Liver (tissue), 9 donors: Measurements from ENCODE around the gene NOP9. TPM values are rescaled to one million over a fixed set of nuclear protein-coding genes. Genes with fewer than 3 reads are reported as not detected.

Source experiments
- DNase-seq: peaks from one replicate; pipeline ENCODE4 v3.0.0-alpha.2; 2017; ENCODE audit warnings: low spot score
- H3K27ac ChIP-seq, 2 donors: one replicate each; pipeline ENCODE4 v1.7.0; 2013; ENCODE audit warnings: inconsistent platforms in 2 of 2, low read length in 2 of 2, control low read depth in 1 of 2, low read depth in 1 of 2, mild to moderate bottlenecking in 1 of 2
- H3K27me3 ChIP-seq, 4 donors: one replicate each; pipeline versions ENCODE4 v1.6.1 to v1.7.0; 2013; ENCODE audit warnings: low read length in 3 of 4, inconsistent platforms in 1 of 4, mild to moderate bottlenecking in 1 of 4, moderate library complexity in 1 of 4; ENCODE audit not compliant: control insufficient read depth in 4 of 4, insufficient read depth in 4 of 4
- H3K36me3 ChIP-seq, 4 donors: one replicate each; pipeline versions ENCODE4 v1.6.1 to v1.7.0; 2013; ENCODE audit warnings: low read length in 3 of 4, mild to moderate bottlenecking in 3 of 4, low read depth in 1 of 4, moderate library complexity in 1 of 4; ENCODE audit not compliant: control insufficient read depth in 4 of 4, insufficient read depth in 3 of 4
- H3K4me1 ChIP-seq, 4 donors: one replicate each; pipeline versions ENCODE4 v1.6.1 to v1.7.0; 2013; ENCODE audit warnings: low read length in 3 of 4, mild to moderate bottlenecking in 3 of 4, moderate library complexity in 1 of 4; ENCODE audit not compliant: control insufficient read depth in 4 of 4, insufficient read depth in 4 of 4
- H3K4me3 ChIP-seq, 3 donors: one replicate each; pipeline versions ENCODE4 v1.6.1 to v1.7.0; 2013; ENCODE audit warnings: low read length in 3 of 3, control low read depth in 1 of 3, low read depth in 1 of 3, mild to moderate bottlenecking in 1 of 3
- H3K9ac ChIP-seq, 2 donors: one replicate each; pipeline ENCODE4 v1.7.0; 2013; ENCODE audit warnings: low read length in 2 of 2, mild to moderate bottlenecking in 2 of 2, moderate library complexity in 2 of 2, control low read depth in 1 of 2, low read depth in 1 of 2
- H3K9me3 ChIP-seq, 4 donors: one replicate each; pipeline versions ENCODE4 v1.6.1 to v1.7.0; 2013; ENCODE audit warnings: low read length in 3 of 4; ENCODE audit not compliant: control insufficient read depth in 4 of 4
- CTCF ChIP-seq: fragments of 150-350 bp; IDR thresholded peaks from 2 replicates; pipeline ENCODE4 v1.5.1; 2017; ENCODE audit warnings: improper control_type of control experiment, low read depth, low read length; ENCODE audit not compliant: missing input control
- EGR1 ChIP-seq, 2 donors: IDR thresholded peaks; 2 replicates each; pipeline ENCODE4 v1.6.1; 2016 to 2018; ENCODE audit warnings: antibody characterized with exemption in 2 of 2, low read depth in 2 of 2
- FOXA1 ChIP-seq: IDR thresholded peaks from 2 replicates; pipeline ENCODE4 v1.6.1; 2016; ENCODE audit warnings: antibody characterized with exemption
- GABPA ChIP-seq, 2 donors: IDR thresholded peaks in 1 of 2; conservative IDR thresholded peaks in 1 of 2; 2 replicates each; pipeline ENCODE4 v1.6.1; 2016; ENCODE audit warnings: antibody characterized with exemption in 2 of 2, mild to moderate bottlenecking in 1 of 2, moderate library complexity in 1 of 2
- HNF4A ChIP-seq, 2 donors: conservative IDR thresholded peaks; 2 replicates each; pipeline ENCODE4 v1.6.1; 2016; ENCODE audit warnings: antibody characterized with exemption in 2 of 2, mild to moderate bottlenecking in 2 of 2
- HNF4G ChIP-seq: IDR thresholded peaks from 2 replicates; pipeline ENCODE4 v1.6.1; 2016; ENCODE audit warnings: antibody characterized with exemption
- JUND ChIP-seq, 2 donors: IDR thresholded peaks; 2 replicates each; pipeline ENCODE4 v1.6.1; 2016; ENCODE audit warnings: antibody characterized with exemption in 2 of 2
- MAX ChIP-seq: IDR thresholded peaks from 2 replicates; pipeline ENCODE4 v1.6.1; 2016; ENCODE audit warnings: antibody characterized with exemption
- NR2F2 ChIP-seq: IDR thresholded peaks from 2 replicates; pipeline ENCODE4 v1.6.1; 2016; ENCODE audit warnings: antibody characterized with exemption
- RAD21 ChIP-seq, 2 donors: IDR thresholded peaks; 2 replicates each; pipeline ENCODE4 v1.6.1; 2016; ENCODE audit warnings: antibody characterized with exemption in 2 of 2, mild to moderate bottlenecking in 2 of 2
- REST ChIP-seq: IDR thresholded peaks from 2 replicates; pipeline ENCODE4 v1.6.1; 2016; ENCODE audit warnings: antibody characterized with exemption, mild to moderate bottlenecking
- SP1 ChIP-seq: IDR thresholded peaks from 2 replicates; pipeline ENCODE4 v1.6.1; 2018; ENCODE audit warnings: antibody characterized with exemption, mild to moderate bottlenecking
- TAF1 ChIP-seq: conservative IDR thresholded peaks from 2 replicates; pipeline ENCODE4 v1.6.1; 2016; ENCODE audit warnings: antibody characterized with exemption, mild to moderate bottlenecking
- YY1 ChIP-seq: IDR thresholded peaks from 2 replicates; pipeline ENCODE4 v1.6.1; 2016; ENCODE audit warnings: antibody characterized with exemption, mild to moderate bottlenecking
- ZBTB33 ChIP-seq: IDR thresholded peaks from 2 replicates; pipeline ENCODE4 v1.6.1; 2016; ENCODE audit warnings: antibody characterized with exemption
- WGBS: extraction: QIAGEN DNeasy Blood & Tissue Kit; methylation state at CpG from one replicate; pipeline ENCODE4 v1.1.7; 2013; 5-methylcytosine and 5-hydroxymethylcytosine counted together
- polyA plus RNA-seq, 2 donors: library from polyadenylated mRNA; stranded (reverse) in 1 of 2; unstranded in 1 of 2; fragments of 200-250 nt in 1 of 2; fragments of >200 nt in 1 of 2; fragmentation: Nextera tagmentation in 1 of 2; extraction: Ambion mirVana in 1 of 2; gene quantifications; one replicate each; pipeline versions ENCODE4 v1.2.1 to v1.2.3, GENCODE V29; 2013 to 2015
- total RNA-seq, 2 donors: library from RNA; depleted of rRNA; stranded (reverse); fragments of >200 nt; gene quantifications; one replicate each; pipeline ENCODE4 v1.2.3, GENCODE V29; 2014
- donor health status: healthy.
- donor health status: healthy.
- donor health status: healthy.
- donor health status: healthy.
- donor health status: healthy.

NOP9 gene
- total and polyA plus RNA-seq, 4 donors, result 3.8 to 18.2 (median 9.7) TPM

- DNase-seq, result no peak
- Histone ChIP-seq H3K36me3 (no peaks in the 10 kb centered on the region), H3K4me1 (peaks cover 0 to 9% (median 8%) of the 10 kb centered on the region in 4 donors), H3K4me3 (no peak overlapping the region), H3K27me3 (no peaks in the 10 kb centered on the region), H3K9me3 (no peaks in the 10 kb centered on the region), H3K27ac (no peak overlapping the region), H3K9ac (no peak overlapping the region)
- 79% methylated on average over 11 of the region's 11 CpGs for WGBS
- no peak for TF ChIP-seq MAX
- TF ChIP-seq ZBTB33, result no peak
- no peak for TF ChIP-seq YY1
- TF ChIP-seq RAD21 (IDR thresholded peaks at IDR 0.05), result peak in 1 of 2 donors; percentile 42
- TF ChIP-seq GABPA (IDR thresholded peaks at IDR 0.05 in 1 of 2, conservative IDR thresholded peaks at IDR 0.05 in 1 of 2), result no peak
- TF ChIP-seq NR2F2, result no peak
- no peak for TF ChIP-seq HNF4G
- TF ChIP-seq JUND (IDR thresholded peaks at IDR 0.05), result no peak
- TF ChIP-seq CTCF, result peak; percentile 19
- TF ChIP-seq SP1, result no peak
These were observed 20.1 kb upstream of the NOP9 start for GRCh38 chr14:24279301-24280186.

GRCh38 chr14:24280797-24281460 lies 18.7 kb upstream of the NOP9 start:
- no peaks in the 10 kb centered on the region for H3K27me3 ChIP-seq
- H3K27ac ChIP-seq, result no peak overlapping the region
- H3K4me3 ChIP-seq, result no peak overlapping the region
- no peaks in the 10 kb centered on the region for H3K36me3 ChIP-seq
- DNase-seq, result no peak
- no peaks in the 10 kb centered on the region for H3K9me3 ChIP-seq
- peaks cover 0 to 9% (median 7%) of the 10 kb centered on the region in 4 donors for H3K4me1 ChIP-seq
- WGBS, result 94% methylated on average over 6 of the region's 6 CpGs
- H3K9ac ChIP-seq, result no peak overlapping the region
- no peak for TF ChIP-seq TAF1
- TF ChIP-seq ZBTB33, result no peak
- TF ChIP-seq GABPA (IDR thresholded peaks at IDR 0.05 in 1 of 2, conservative IDR thresholded peaks at IDR 0.05 in 1 of 2), result no peak
- no peak for TF ChIP-seq YY1
- TF ChIP-seq REST, result no peak
- no peak for TF ChIP-seq FOXA1
- TF ChIP-seq SP1, result no peak
- TF ChIP-seq EGR1 (IDR thresholded peaks at IDR 0.05; ENCODE audit: low read depth in 2 of 2), result no peak
- TF ChIP-seq CTCF, result no peak
- TF ChIP-seq RAD21 (IDR thresholded peaks at IDR 0.05), result no peak
- TF ChIP-seq HNF4A (conservative IDR thresholded peaks at IDR 0.05), result no peak
- TF ChIP-seq MAX, result no peak
- TF ChIP-seq NR2F2, result no peak
- no peak for TF ChIP-seq HNF4G
- no peak for TF ChIP-seq JUND (IDR thresholded peaks at IDR 0.05)
